ENCODE measurements around the gene UNC45B.

- TF ChIP-seq POLR2A (IDR thresholded peaks at IDR 0.05) (no peak), CTCF (IDR thresholded peaks at IDR 0.05) (no peak)
These were observed 17.2 kb upstream of the UNC45B start for GRCh38 chr17:35130392-35130791.
